Subcutaneous adipose tissue (tissue), 4 donors: ENCODE results near the gene CLPSL2. TPM values are rescaled to one million over a fixed set of nuclear protein-coding genes. Genes with fewer than 3 reads are reported as not detected.

Experiments used
- CTCF ChIP-seq: fragments of 450-650 bp; IDR thresholded peaks from one replicate; pipeline ENCODE4 v1.5.1; 2016; ENCODE audit warnings: low read depth, mild to moderate bottlenecking, control low read depth, antibody characterized with exemption, moderate library complexity
- total RNA-seq, 4 donors: library from RNA; depleted of rRNA; stranded (reverse); fragments of >200 nt; gene quantifications; one replicate each; pipeline ENCODE4 v1.1.0, GENCODE V29; 2016

The CLPSL2 gene
- total RNA-seq, 4 donors from 2014 or later, result not detected

DNA sequence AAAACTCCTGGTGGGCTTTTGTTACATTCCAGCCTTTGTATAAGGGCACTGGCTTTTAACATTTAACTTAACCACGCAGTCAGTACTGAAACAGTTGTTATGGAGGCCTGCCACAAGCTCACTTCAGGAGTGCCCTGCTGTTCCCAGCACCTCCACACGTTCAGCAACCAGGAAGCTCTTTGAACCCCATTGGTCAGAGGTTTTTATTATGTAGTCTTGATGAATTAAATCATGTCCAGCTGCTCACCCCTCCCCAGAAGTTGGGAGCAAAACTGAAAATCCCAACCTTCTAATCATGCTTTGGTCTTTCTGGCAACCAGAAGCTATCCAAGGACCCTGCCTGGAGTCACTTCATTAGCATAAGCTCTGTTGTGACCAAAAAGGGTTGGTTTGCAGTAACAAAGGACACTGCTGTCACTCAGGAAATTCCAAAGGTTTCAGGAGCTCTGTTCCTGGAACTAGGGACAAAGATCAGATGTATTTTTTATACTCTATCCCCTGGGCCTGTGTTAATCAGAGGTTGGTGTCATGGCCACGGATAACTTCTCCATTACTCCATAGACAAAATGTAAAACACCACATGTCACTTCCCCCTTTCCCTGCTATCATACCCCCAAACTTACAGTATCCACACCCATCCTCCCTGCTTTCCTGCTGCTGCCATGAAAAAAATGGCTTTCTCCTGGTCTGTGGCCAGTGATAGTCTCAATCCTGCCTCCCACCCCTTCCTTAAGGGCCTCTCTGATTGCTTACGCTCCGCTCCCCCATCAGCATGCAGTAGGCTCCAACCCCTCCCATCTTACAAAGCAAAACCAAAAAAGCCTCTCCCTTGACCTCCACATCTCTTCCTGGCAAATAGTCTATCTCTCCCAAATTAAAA lies 36.5 kb upstream of the CLPSL2 start:
- TF ChIP-seq CTCF, result no peak

DNA sequence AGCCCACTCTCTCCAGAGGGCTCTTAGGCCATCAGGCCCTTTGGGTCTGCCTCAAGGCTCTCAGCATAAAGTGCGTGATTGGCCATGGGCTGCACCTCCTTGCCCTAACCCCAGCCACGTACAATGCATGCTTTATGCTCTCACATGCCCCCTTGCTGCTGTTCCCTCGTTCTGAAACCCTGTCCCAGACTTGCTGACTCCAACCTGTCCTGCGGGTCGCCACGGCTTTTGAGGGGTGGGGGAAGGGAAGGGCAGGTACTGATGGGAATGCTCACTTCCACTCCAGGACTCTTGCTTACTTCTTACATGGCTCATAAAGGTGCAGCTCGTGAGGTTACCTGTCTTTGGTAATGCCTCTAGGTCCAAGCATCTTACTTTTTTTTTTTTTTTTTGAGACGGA lies 33.6 kb upstream of the CLPSL2 start:
- TF ChIP-seq CTCF, result no peak

DNA sequence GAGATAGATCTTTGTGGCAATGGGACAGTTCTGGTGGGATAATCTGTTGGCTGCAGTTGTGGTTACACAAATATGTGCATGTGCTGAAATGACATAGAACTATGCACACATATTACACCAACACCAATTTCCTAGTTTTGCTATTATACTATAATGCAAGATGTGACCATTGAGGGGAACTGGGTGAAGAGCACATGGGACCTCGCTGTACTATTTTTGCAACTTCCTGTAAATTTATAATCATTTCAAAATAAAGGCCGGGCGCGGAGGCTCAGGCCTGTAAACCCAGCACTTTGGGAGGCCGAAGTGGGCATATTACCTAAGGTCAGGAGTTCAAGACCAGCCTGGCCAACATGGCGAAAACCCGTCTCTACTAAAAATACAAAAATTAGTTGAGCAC lies 30.9 kb upstream of the CLPSL2 start:
- TF ChIP-seq CTCF, result no peak

DNA sequence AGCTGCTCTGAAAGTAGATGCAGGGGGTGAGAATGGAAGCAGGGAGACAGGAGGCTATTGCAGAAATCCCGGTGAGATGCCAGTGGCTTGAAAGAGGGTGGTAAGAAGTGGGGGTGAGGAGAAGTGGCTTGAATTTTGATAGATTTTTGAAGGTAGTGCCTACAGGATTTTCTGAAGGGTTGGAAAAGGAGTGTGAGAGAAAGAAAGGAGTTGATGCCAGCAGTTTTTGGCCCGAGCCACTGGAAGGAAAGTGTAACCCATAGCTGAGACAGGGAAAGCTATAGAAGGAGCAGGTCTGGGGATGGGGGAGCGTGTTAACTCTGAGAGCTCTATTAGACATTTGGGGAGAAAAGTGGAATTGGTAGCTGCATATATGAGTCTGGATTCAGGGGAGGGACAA lies 29.9 kb upstream of the CLPSL2 start:
- TF ChIP-seq CTCF, result no peak

GRCh38 chr6:35747877-35748276 lies 28.5 kb upstream of the CLPSL2 start:
- TF ChIP-seq CTCF, result no peak

DNA sequence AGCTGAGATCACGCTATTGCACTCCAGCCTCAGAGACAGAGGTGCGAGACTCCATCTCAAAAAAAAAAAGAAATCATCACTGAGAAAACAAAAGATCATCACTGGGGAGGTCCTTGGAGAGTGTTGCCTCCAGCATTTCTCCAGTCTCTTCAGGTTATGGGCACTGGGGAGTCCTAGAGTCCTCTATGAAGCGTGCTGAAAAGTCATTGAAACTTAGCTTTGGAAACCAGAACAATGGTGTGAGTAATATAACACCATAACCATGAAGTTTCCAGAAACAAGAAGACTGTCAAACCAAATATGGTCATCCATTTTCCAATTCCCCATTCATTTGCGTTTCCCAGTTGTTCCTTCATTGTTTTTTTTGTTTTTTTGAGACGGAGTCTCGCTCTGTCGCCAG lies 25.8 kb upstream of the CLPSL2 start:
- no peak for TF ChIP-seq CTCF

- TF ChIP-seq CTCF, result no peak
Measured at GRCh38 chr6:35751594-35751993, 24.8 kb upstream of the CLPSL2 start.
